Activated CD4-positive, CD25-positive, alpha-beta regulatory T cell (primary cell): ENCODE data around the gene AZGP1.
"Not testable (repeated sequence)": the region's sequence is repeated elsewhere in the genome, so short reads cannot be mapped to it uniquely, and the experiment has no call there.

Source experiments
- DNase-seq, 4 experiments: peaks; one replicate each; lab custom pipeline; 2025; lab: John Stamatoyannopoulos, UW

The AZGP1 gene

GRCh38 chr7:99975782-99976521 is at the start of gene AZGP1:
TSS of gene AZGP1 (minus strand) at chr7:99976031. CDS start at chr7:99976020, 11 bp downstream.
- DNase-seq: no peak

GRCh38 chr7:100024020-100024619 is 48.3 kb upstream of the AZGP1 start:
- no peak for DNase-seq

- no peak for DNase-seq
Measured at GRCh38 chr7:100023526-100023925, 47.7 kb upstream of the AZGP1 start.

GRCh38 chr7:100022621-100023020 is 46.8 kb upstream of the AZGP1 start:
- DNase-seq: no peak

- no peak for DNase-seq
Measured at GRCh38 chr7:100021297-100021696, 45.5 kb upstream of the AZGP1 start.

GRCh38 chr7:100019908-100020307 is 44.1 kb upstream of the AZGP1 start:
- no peak for DNase-seq

GRCh38 chr7:100017875-100018274 is 42.0 kb upstream of the AZGP1 start:
- no peak for DNase-seq

- no peak for DNase-seq
Measured at GRCh38 chr7:100017300-100017699, 41.5 kb upstream of the AZGP1 start.

- no peak for DNase-seq
Measured at GRCh38 chr7:100016215-100016901, 40.5 kb upstream of the AZGP1 start.

- DNase-seq: peak; percentile 61 to 71 (median 68)
Measured at GRCh38 chr7:100015232-100016214, 39.7 kb upstream of the AZGP1 start, which contains the start of gene ZKSCAN1. TSS of gene ZKSCAN1 (plus strand) at chr7:100015596. CDS start at chr7:100023507, 7,911 bp downstream.

GRCh38 chr7:100013328-100013676 is 37.5 kb upstream of the AZGP1 start:
- no peak for DNase-seq

- DNase-seq: not testable (repeated sequence)
Measured at GRCh38 chr7:100012385-100013327, 36.8 kb upstream of the AZGP1 start.

- DNase-seq: no peak
Measured at GRCh38 chr7:100011516-100011915, 35.7 kb upstream of the AZGP1 start.

GRCh38 chr7:100010901-100011300 is 35.1 kb upstream of the AZGP1 start:
- no peak for DNase-seq

- DNase-seq: not testable (repeated sequence)
Measured at GRCh38 chr7:100009952-100010351, 34.1 kb upstream of the AZGP1 start.

- DNase-seq: no peak
Measured at GRCh38 chr7:100008525-100008924, 32.7 kb upstream of the AZGP1 start.

GRCh38 chr7:100007887-100008286 is 32.1 kb upstream of the AZGP1 start:
- no peak for DNase-seq

GRCh38 chr7:100003711-100004661 is 28.2 kb upstream of the AZGP1 start:
- no peak for DNase-seq

GRCh38 chr7:100000239-100000638 is 24.4 kb upstream of the AZGP1 start:
- DNase-seq: no peak
